HEK293 (cell line): ENCODE data around the gene SYCP2.
"Not testable (repeated sequence)": the region's sequence is repeated elsewhere in the genome, so short reads cannot be mapped to it uniquely, and the experiment has no call there.

Experiments used
- CTCF ChIA-PET: fragments of 350-600 bp; formaldehyde crosslinking; extraction: SDS; loops from one replicate; lab custom pipeline; 2021; ENCODE audit warnings: antibody characterized with exemption; lab: Yijun Ruan, JAX
- POLR2A ChIA-PET: fragments of 300-600 bp; formaldehyde crosslinking; extraction: SDS; loops from one replicate; lab custom pipeline; 2020; ENCODE audit warnings: antibody characterized with exemption, inconsistent platforms; lab: Yijun Ruan, JAX
- H3K27ac ChIP-seq: fragments of 200-500 bp; sonication (Bioruptor generic); 2 replicates; pipeline ENCODE4 v1.5.1; 2014; ENCODE audit warnings: low read depth, low read length, control low read depth, inconsistent platforms; ENCODE audit errors: extremely low read depth
- H3K36me3 ChIP-seq, 2 experiments: fragments of 200-500 bp in 1 of 2; sonication (Bioruptor generic) in 1 of 2; 1 replicate in 1 of 2; 2 replicates in 1 of 2; pipeline ENCODE4 v1.5.1; 2014 to 2017; ENCODE audit warnings: inconsistent platforms in 2 of 2, low read length in 2 of 2; ENCODE audit not compliant: control insufficient read depth in 2 of 2, insufficient read depth in 1 of 2
- H3K4me1 ChIP-seq: fragments of 200-500 bp; sonication (Bioruptor generic); 2 replicates; pipeline ENCODE4 v1.5.1; 2014; ENCODE audit warnings: mild to moderate bottlenecking, low read length, inconsistent platforms; ENCODE audit not compliant: control insufficient read depth, insufficient read depth
- H3K4me3 ChIP-seq: 2 replicates; pipeline ENCODE4 v1.5.1; 2011; ENCODE audit warnings: low read depth, mild to moderate bottlenecking, control low read depth, low read length, moderate library complexity
- H3K9me3 ChIP-seq: fragments of 200-500 bp; sonication (Bioruptor generic); 2 replicates; pipeline ENCODE4 v1.5.1; 2014; ENCODE audit warnings: low read depth, low read length, inconsistent platforms; ENCODE audit not compliant: control insufficient read depth, insufficient read depth
- ELK4 ChIP-seq: IDR thresholded peaks from 2 replicates; pipeline ENCODE4 v1.6.1; 2011; ENCODE audit warnings: mild to moderate bottlenecking, low read depth, low read length, borderline replicate concordance
- KLF9 ChIP-seq: fragments of 450-650 bp; formaldehyde crosslinking; IDR thresholded peaks from 2 replicates; pipeline ENCODE4 v1.5.1; 2016; ENCODE audit warnings: missing biosample characterization, missing genetic modification characterization, low read depth
- PRDM6 ChIP-seq: fragments of 450-650 bp; formaldehyde crosslinking; IDR thresholded peaks from 2 replicates; pipeline ENCODE4 v1.5.1; 2017; ENCODE audit warnings: missing biosample characterization, missing genetic modification characterization
- RBAK ChIP-seq: fragments of 450-650 bp; formaldehyde crosslinking; IDR thresholded peaks from 2 replicates; pipeline ENCODE4 v1.5.1; 2016; ENCODE audit warnings: missing biosample characterization, missing genetic modification characterization
- SCRT1 ChIP-seq: fragments of 450-650 bp; formaldehyde crosslinking; IDR thresholded peaks from 2 replicates; pipeline ENCODE4 v1.5.1; 2016; ENCODE audit warnings: missing biosample characterization, missing genetic modification characterization, borderline replicate concordance
- SCRT2 ChIP-seq: fragments of 450-650 bp; formaldehyde crosslinking; IDR thresholded peaks from 2 replicates; pipeline ENCODE4 v1.5.1; 2016; ENCODE audit warnings: missing biosample characterization, missing genetic modification characterization
- SP2 ChIP-seq: fragments of 450-650 bp; formaldehyde crosslinking; IDR thresholded peaks from 2 replicates; pipeline ENCODE4 v1.5.1; 2016; ENCODE audit warnings: missing biosample characterization, missing genetic modification characterization
- SP7 ChIP-seq: fragments of 450-650 bp; formaldehyde crosslinking; IDR thresholded peaks from 2 replicates; pipeline ENCODE4 v1.5.1; 2016; ENCODE audit warnings: missing biosample characterization, missing genetic modification characterization
- TRIM28 ChIP-seq: IDR thresholded peaks from 2 replicates; pipeline ENCODE4 v1.6.1; 2011; ENCODE audit warnings: low read length, control low read depth, borderline replicate concordance
- YY1 ChIP-seq: fragments of 450-650 bp; formaldehyde crosslinking; IDR thresholded peaks from 2 replicates; pipeline ENCODE4 v1.5.1; 2018; ENCODE audit warnings: missing biosample characterization, missing genetic modification characterization
- ZBTB8A ChIP-seq: fragments of 450-650 bp; formaldehyde crosslinking; IDR thresholded peaks from 2 replicates; pipeline ENCODE4 v1.5.1; 2016; ENCODE audit warnings: missing biosample characterization, missing genetic modification characterization
- ZEB2 ChIP-seq: fragments of 450-650 bp; formaldehyde crosslinking; IDR thresholded peaks from 2 replicates; pipeline ENCODE4 v1.5.1; 2016; ENCODE audit warnings: missing biosample characterization, missing genetic modification characterization
- ZFP3 ChIP-seq: fragments of 450-650 bp; formaldehyde crosslinking; IDR thresholded peaks from 2 replicates; pipeline ENCODE4 v1.5.1; 2016; ENCODE audit warnings: low read depth, missing biosample characterization, missing genetic modification characterization
- ZNF146 ChIP-seq: fragments of 450-650 bp; formaldehyde crosslinking; IDR thresholded peaks from 2 replicates; pipeline ENCODE4 v1.5.1; 2016; ENCODE audit warnings: missing biosample characterization, missing genetic modification characterization
- ZNF211 ChIP-seq: fragments of 450-650 bp; formaldehyde crosslinking; IDR thresholded peaks from 2 replicates; pipeline ENCODE4 v1.5.1; 2016; ENCODE audit warnings: low read depth, missing biosample characterization, missing genetic modification characterization
- ZNF324 ChIP-seq: fragments of 450-650 bp; formaldehyde crosslinking; IDR thresholded peaks from 2 replicates; pipeline ENCODE4 v1.5.1; 2016; ENCODE audit warnings: missing biosample characterization, missing genetic modification characterization
- ZNF350 ChIP-seq: fragments of 450-650 bp; formaldehyde crosslinking; IDR thresholded peaks from 2 replicates; pipeline ENCODE4 v1.5.0; 2017; ENCODE audit warnings: missing biosample characterization, mild to moderate bottlenecking, missing genetic modification characterization
- ZNF398 ChIP-seq: fragments of 450-650 bp; formaldehyde crosslinking; IDR thresholded peaks from 2 replicates; pipeline ENCODE4 v1.5.1; 2017; ENCODE audit warnings: missing biosample characterization, missing genetic modification characterization
- ZNF48 ChIP-seq: fragments of 450-650 bp; formaldehyde crosslinking; IDR thresholded peaks from 2 replicates; pipeline ENCODE4 v1.5.1; 2016; ENCODE audit warnings: missing biosample characterization, missing genetic modification characterization
- ZNF501 ChIP-seq: fragments of 450-650 bp; formaldehyde crosslinking; IDR thresholded peaks from 2 replicates; pipeline ENCODE4 v1.5.1; 2016; ENCODE audit warnings: missing biosample characterization, missing genetic modification characterization
- ZNF544 ChIP-seq: fragments of 450-650 bp; formaldehyde crosslinking; IDR thresholded peaks from 2 replicates; pipeline ENCODE4 v1.5.0; 2017; ENCODE audit warnings: missing biosample characterization, missing genetic modification characterization
- ZNF580 ChIP-seq: fragments of 450-650 bp; formaldehyde crosslinking; IDR thresholded peaks from 2 replicates; pipeline ENCODE4 v1.5.1; 2016; ENCODE audit warnings: missing biosample characterization, missing genetic modification characterization
- ZNF621 ChIP-seq: fragments of 450-650 bp; formaldehyde crosslinking; IDR thresholded peaks from 2 replicates; pipeline ENCODE4 v1.5.1; 2017; ENCODE audit warnings: missing biosample characterization, missing genetic modification characterization
- ZNF677 ChIP-seq: fragments of 450-650 bp; IDR thresholded peaks from 2 replicates; pipeline ENCODE4 v1.5.0; 2018; ENCODE audit warnings: missing biosample characterization, mild to moderate bottlenecking, missing genetic modification characterization, moderate library complexity
- ZNF701 ChIP-seq: fragments of 450-650 bp; formaldehyde crosslinking; IDR thresholded peaks from 2 replicates; pipeline ENCODE4 v1.5.1; 2016; ENCODE audit warnings: missing biosample characterization, missing genetic modification characterization
- ZNF768 ChIP-seq: fragments of 450-650 bp; formaldehyde crosslinking; IDR thresholded peaks from 2 replicates; pipeline ENCODE4 v1.5.1; 2018; ENCODE audit warnings: missing biosample characterization, mild to moderate bottlenecking, missing genetic modification characterization
- ZNF777 ChIP-seq: fragments of 450-650 bp; formaldehyde crosslinking; IDR thresholded peaks from 2 replicates; pipeline ENCODE4 v1.5.1; 2017; ENCODE audit warnings: missing biosample characterization, missing genetic modification characterization, borderline replicate concordance
- ZNF791 ChIP-seq: fragments of 450-650 bp; formaldehyde crosslinking; IDR thresholded peaks from 2 replicates; pipeline ENCODE4 v1.5.1; 2016; ENCODE audit warnings: missing biosample characterization, missing genetic modification characterization

Gene SYCP2

GRCh38 chr20:59891581-59891980, 41.9 kb downstream of the SYCP2 start (continued):
- TF ChIP-seq SP2 (tag by site-specific recombination) (no peak), RBAK (no peak), ZNF580 (tag by site-specific recombination) (no peak), TRIM28 (no peak), ZNF324 (no peak), ZNF621 (tag by site-specific recombination) (no peak), ZBTB8A (tag by site-specific recombination) (no peak)

GRCh38 chr20:59890035-59890434, 43.4 kb downstream of the SYCP2 start:
- peak; percentile 94 for TF ChIP-seq ZNF146 (tag by site-specific recombination)
- POLR2A ChIA-PET, H3K27ac ChIP-seq, H3K36me3 ChIP-seq, H3K4me3 ChIP-seq, H3K4me1 ChIP-seq, H3K9me3 ChIP-seq: not testable (repeated sequence)
- CTCF ChIA-PET = interaction anchor here (0.7 kb wide), 1 partner anchor 1237 kb away, joined by 6 read pairs; no protein-coding TSS in a partner anchor

- TF ChIP-seq ZEB2 (tag by site-specific recombination) (no peak), PRDM6 (tag by site-specific recombination) (no peak), ZNF777 (tag by site-specific recombination) (no peak), YY1 (tag by site-specific recombination) (no peak), ZNF398 (tag by site-specific recombination) (no peak), ZNF677 (tag by site-specific recombination) (no peak), ZNF350 (no peak)
- Histone ChIP-seq H3K4me3 (no peak overlapping the region), H3K36me3 (no peaks in the 10 kb centered on the region), H3K27ac (no peak overlapping the region), H3K9me3 (no peaks in the 10 kb centered on the region), H3K4me1 (no peaks in the 10 kb centered on the region)
- CTCF ChIA-PET = no interaction called here
- POLR2A ChIA-PET = no interaction called here
Measured at GRCh38 chr20:59888050-59888449, 45.4 kb downstream of the SYCP2 start.

GRCh38 chr20:59884494-59884893, 48.9 kb downstream of the SYCP2 start:
- ChIA-PET POLR2A (no interaction called here), CTCF (interaction anchor here (0.7 kb wide), 1 partner anchor 52 kb away, joined by 3 read pairs; no protein-coding TSS in a partner anchor)
- Histone ChIP-seq H3K27ac (no peak overlapping the region), H3K36me3 (no peaks in the 10 kb centered on the region), H3K9me3 (no peaks in the 10 kb centered on the region), H3K4me1 (no peaks in the 10 kb centered on the region), H3K4me3 (no peak overlapping the region)
- no peak for TF ChIP-seq ZFP3 (tag by site-specific recombination)
- peak; percentile 71; the same call in 1 of the 2 replicates for TF ChIP-seq SCRT1 (tag by site-specific recombination)
- TF ChIP-seq ZNF501 = no peak
- TF ChIP-seq ZNF701 (tag by site-specific recombination) = no peak
- TF ChIP-seq SCRT2 = peak; percentile 85
- no peak for TF ChIP-seq ZNF768 (tag by site-specific recombination)
- TF ChIP-seq ZNF677 (tag by site-specific recombination) = no peak
- no peak for TF ChIP-seq ELK4
- TF ChIP-seq KLF9 (tag by site-specific recombination) = no peak
- TF ChIP-seq ZNF544 (tag by site-specific recombination) = no peak
- TF ChIP-seq ZNF211 (tag by site-specific recombination) = no peak
- TF ChIP-seq ZNF791 (tag by site-specific recombination) = no peak
- no peak for TF ChIP-seq SP7 (tag by site-specific recombination)
- no peak for TF ChIP-seq ZNF48
- TF ChIP-seq, all 188 proteins: peak for 2
